ENCODE results near the gene FRMPD3. TPM values are rescaled to one million over a fixed set of nuclear protein-coding genes. Genes with fewer than 3 reads are reported as not detected.

Gene FRMPD3
- total RNA-seq, 1 donor from 2014 or later, result not detected

DNA sequence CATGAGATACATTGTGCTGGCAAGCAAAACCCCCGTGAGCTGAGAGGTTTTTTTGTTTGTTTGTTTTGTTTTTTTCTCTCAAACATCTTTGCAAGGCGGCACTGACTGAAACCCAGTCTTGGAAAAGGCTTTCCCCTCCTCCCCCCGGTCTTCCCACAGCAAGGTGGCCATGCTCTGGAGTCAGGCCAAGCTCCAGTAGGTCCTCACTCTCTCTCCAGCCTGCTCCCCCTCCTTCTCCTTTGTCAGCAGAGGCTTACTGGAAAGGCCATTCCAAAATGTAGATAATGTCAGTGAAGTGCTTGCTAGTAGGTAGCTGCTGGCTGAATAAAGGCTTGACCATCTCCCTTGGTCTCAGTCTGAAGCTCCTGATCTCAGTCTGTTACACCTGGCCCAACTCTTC lies 32.6 kb downstream of the FRMPD3 start:
- no peak for DNase-seq

DNA sequence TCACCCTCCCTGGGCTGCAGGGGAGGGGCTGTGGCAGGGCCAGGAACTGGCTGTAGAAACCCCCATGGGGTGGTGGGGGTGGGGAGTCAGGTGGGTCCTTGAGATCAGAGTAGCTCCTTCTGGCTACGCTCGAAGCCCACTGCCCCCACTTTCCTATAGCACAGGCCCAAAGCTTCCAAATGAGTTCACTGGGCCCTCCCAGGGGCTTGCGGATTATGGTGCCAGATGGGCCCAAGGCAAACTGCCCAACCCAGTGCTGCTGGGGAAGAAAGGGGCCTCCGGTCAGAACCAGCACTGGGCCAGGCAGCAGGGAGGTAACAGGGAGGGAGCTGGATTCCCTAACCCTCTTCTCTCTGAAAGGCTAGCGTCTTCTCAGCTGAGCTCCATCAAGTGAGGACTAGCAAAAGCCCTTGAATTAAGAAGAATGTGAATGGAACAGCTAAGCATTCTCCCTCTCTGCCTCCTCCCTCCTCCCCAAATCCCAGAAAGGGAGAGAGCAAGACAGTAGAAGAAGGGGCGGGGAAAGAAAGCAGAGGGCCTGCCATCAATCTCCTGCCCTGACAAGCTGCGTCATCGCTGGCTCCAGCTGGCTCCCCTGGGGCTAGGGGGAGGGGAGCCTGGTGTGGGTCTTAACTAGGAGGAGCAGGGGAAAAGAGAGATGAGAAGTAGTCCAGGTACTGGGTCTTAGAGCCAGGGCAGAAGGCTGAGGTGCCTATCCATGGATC lies 34.7 kb downstream of the FRMPD3 start:
- DNase-seq, result no peak

DNA sequence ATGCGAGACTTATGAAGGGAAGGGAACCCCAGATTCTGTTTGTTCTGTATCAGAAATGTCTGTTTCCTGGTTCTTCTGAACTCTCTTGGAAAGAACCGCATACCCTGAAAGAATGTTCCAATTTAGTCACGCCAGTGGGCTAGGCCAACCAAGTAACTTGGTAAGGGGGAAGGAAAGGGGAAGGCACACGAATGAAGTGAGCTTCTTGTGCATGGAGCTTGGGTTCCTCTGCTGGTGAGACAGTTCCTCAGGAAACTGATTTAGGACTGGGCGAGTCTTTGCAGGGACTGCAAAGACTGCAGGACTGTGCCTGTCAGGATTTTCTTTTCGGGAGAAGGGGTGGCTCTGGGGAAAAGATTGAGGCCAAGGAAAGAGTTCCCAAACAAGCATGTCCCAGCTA lies 35.6 kb downstream of the FRMPD3 start:
- DNase-seq, result no peak

DNA sequence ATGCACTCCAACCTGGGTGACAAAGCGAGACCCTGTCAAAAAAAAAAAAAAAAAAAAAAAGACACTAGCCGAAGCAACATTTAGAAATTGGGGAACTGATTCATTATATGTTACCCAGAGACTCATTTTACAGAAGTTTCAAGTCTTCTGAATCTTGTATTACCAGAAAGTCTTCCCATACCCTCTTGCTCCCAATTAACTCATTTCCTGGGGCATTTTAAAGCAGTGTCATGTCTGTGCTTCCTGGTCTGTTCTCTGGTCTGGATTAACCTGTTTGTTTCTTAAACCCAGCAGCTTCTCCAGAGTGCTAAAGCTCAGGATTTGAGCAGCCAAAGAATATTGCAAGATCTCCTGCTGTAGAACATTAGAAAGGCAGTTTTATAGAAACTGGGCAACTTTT lies 43.7 kb downstream of the FRMPD3 start:
- no peak for DNase-seq

DNA sequence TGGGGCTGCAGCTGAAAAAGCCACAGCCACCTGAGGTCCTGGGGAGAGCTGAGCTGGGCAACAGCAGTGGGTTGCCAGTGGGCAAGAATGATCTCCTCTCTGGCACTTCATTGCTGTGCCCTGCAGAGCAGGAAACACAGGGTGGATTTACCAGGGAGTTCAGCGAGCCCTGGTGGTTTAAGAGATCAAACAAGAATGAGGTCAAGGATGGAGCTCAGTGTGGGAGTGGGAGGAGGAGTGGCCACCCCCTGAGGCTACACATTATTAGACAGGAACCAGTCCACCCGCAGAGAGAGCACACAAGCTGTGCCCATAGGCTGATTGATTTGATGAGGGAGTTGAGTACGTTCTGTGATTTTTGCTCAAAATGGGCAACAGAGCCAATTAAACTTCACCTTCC lies 47.3 kb downstream of the FRMPD3 start:
- DNase-seq, result no peak

Other genes starting within 250 kb of the FRMPD3 start
- 0.23 TPM in 1 of 2 replicates, not detected in the other for gene NUP62CL, start 243.2 kb upstream of the FRMPD3 start, total RNA-seq
- gene DNAAF6, start 243.0 kb upstream of the FRMPD3 start, total RNA-seq, result not detected in 2 replicates
- gene PRPS1, start 178.9 kb downstream of the FRMPD3 start, total RNA-seq, result 25.7 and 39.5 TPM in 2 replicates